Measurements from ENCODE around the gene PDGFC. TPM values are rescaled to one million over a fixed set of nuclear protein-coding genes. Genes with fewer than 3 reads are reported as not detected.

PDGFC gene
- polyA plus RNA-seq, 1 donor (not counting 4 experiments of a cell fraction or from before 2014, with no cell fraction given) = 29.7 TPM

- H3K9ac ChIP-seq (ENCODE audit: control insufficient read depth, extremely low read depth, insufficient read depth, low read length) = peak overlapping the region; percentile 70
- H3K4me3 ChIP-seq (ENCODE audit: control insufficient read depth in 2 of 3, extremely low read depth in 1 of 3, insufficient read depth in 2 of 3, low read depth in 1 of 3, low read length in 3 of 3) = peak overlapping the region in 1 of 3 experiments; percentile 36
- H3K4me2 ChIP-seq (ENCODE audit: control insufficient read depth, extremely low read depth, insufficient read depth, low read depth, low read length) = peak overlapping the region; percentile 65
- H3K79me2 ChIP-seq (ENCODE audit: control insufficient read depth, insufficient read depth, low read length) = peaks cover 68% of the 10 kb centered on the region
- no peaks in the 10 kb centered on the region for H3K27me3 ChIP-seq (ENCODE audit: control insufficient read depth, extremely low read depth, insufficient read depth, low read length)
- no peaks in the 10 kb centered on the region for H3K9me3 ChIP-seq (ENCODE audit: control insufficient read depth, low read depth, low read length)
- TF ChIP-seq, protein P1, sequence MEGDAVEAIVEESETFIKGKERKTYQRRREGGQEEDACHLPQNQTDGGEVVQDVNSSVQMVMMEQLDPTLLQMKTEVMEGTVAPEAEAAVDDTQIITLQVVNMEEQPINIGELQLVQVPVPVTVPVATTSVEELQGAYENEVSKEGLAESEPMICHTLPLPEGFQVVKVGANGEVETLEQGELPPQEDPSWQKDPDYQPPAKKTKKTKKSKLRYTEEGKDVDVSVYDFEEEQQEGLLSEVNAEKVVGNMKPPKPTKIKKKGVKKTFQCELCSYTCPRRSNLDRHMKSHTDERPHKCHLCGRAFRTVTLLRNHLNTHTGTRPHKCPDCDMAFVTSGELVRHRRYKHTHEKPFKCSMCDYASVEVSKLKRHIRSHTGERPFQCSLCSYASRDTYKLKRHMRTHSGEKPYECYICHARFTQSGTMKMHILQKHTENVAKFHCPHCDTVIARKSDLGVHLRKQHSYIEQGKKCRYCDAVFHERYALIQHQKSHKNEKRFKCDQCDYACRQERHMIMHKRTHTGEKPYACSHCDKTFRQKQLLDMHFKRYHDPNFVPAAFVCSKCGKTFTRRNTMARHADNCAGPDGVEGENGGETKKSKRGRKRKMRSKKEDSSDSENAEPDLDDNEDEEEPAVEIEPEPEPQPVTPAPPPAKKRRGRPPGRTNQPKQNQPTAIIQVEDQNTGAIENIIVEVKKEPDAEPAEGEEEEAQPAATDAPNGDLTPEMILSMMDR (optimal IDR thresholded peaks at IDR 0.05 in 1 of 3, IDR thresholded peaks at IDR 0.05 in 1 of 3, conservative IDR thresholded peaks at IDR 0.05 in 1 of 3; ENCODE audit: extremely low read depth in 1 of 3, insufficient read depth in 2 of 3, low read length in 3 of 3) = no peak
- TF ChIP-seq EZH2 (IDR thresholded peaks at IDR 0.05; ENCODE audit: low read length) = no peak
- peak; percentile 92 for FAIRE-seq
- peaks cover 74% of the 10 kb centered on the region for H3K4me1 ChIP-seq (ENCODE audit: control insufficient read depth, extremely low read depth, insufficient read depth, low read length)
- DNase-seq (ENCODE audit: low read depth, low spot score) = no peak
- H2AFZ ChIP-seq (ENCODE audit: control insufficient read depth, low read length) = no peak overlapping the region
- H3K36me3 ChIP-seq (ENCODE audit: control insufficient read depth in 2 of 2, extremely low read depth in 1 of 2, insufficient read depth in 2 of 2, low read length in 2 of 2) = no peaks in the 10 kb centered on the region
- H3K27ac ChIP-seq (ENCODE audit: control insufficient read depth, insufficient read depth, low read length) = peak overlapping the region; percentile 96
- dilution Hi-C loops (cut with MboI; ENCODE audit: extremely low pct_ligation_motif_present, low sequenced_read_pairs) = no loop called here
- H4K20me1 ChIP-seq (ENCODE audit: control insufficient read depth, extremely low read depth, insufficient read depth, low read length) = no peaks in the 10 kb centered on the region
- H3K9me1 ChIP-seq (ENCODE audit: control insufficient read depth, extremely low read depth, insufficient read depth, low read length) = no peaks in the 10 kb centered on the region
Measured at GRCh38 chr4:156941940-156942548, 29.6 kb downstream of the PDGFC start.

GRCh38 chr4:156939801-156940200 is 31.8 kb downstream of the PDGFC start:
- no peak for FAIRE-seq
- Histone ChIP-seq H3K79me2 (ENCODE audit: control insufficient read depth, insufficient read depth, low read length) (peaks cover 73% of the 10 kb centered on the region), H3K36me3 (ENCODE audit: control insufficient read depth in 2 of 2, extremely low read depth in 1 of 2, insufficient read depth in 2 of 2, low read length in 2 of 2) (no peaks in the 10 kb centered on the region), H3K9me3 (ENCODE audit: control insufficient read depth, low read depth, low read length) (no peaks in the 10 kb centered on the region), H3K4me2 (ENCODE audit: control insufficient read depth, extremely low read depth, insufficient read depth, low read depth, low read length) (peak overlapping the region; percentile 79), H3K27ac (ENCODE audit: control insufficient read depth, insufficient read depth, low read length) (peak overlapping the region; percentile 96), H3K4me3 (ENCODE audit: control insufficient read depth in 2 of 3, extremely low read depth in 1 of 3, insufficient read depth in 2 of 3, low read depth in 1 of 3, low read length in 3 of 3) (peak overlapping the region in 1 of 3 experiments; percentile 8), H3K9me1 (ENCODE audit: control insufficient read depth, extremely low read depth, insufficient read depth, low read length) (no peaks in the 10 kb centered on the region), H2AFZ (ENCODE audit: control insufficient read depth, low read length) (no peak overlapping the region), H3K27me3 (ENCODE audit: control insufficient read depth, extremely low read depth, insufficient read depth, low read length) (no peaks in the 10 kb centered on the region), H3K4me1 (ENCODE audit: control insufficient read depth, extremely low read depth, insufficient read depth, low read length) (peaks cover 58% of the 10 kb centered on the region), H4K20me1 (ENCODE audit: control insufficient read depth, extremely low read depth, insufficient read depth, low read length) (no peaks in the 10 kb centered on the region), H3K9ac (ENCODE audit: control insufficient read depth, extremely low read depth, insufficient read depth, low read length) (peak overlapping the region; percentile 57)
- TF ChIP-seq EZH2 (IDR thresholded peaks at IDR 0.05; ENCODE audit: low read length) = no peak
- TF ChIP-seq, protein P1 (optimal IDR thresholded peaks at IDR 0.05 in 1 of 3, IDR thresholded peaks at IDR 0.05 in 1 of 3, conservative IDR thresholded peaks at IDR 0.05 in 1 of 3; ENCODE audit: extremely low read depth in 1 of 3, insufficient read depth in 2 of 3, low read length in 3 of 3) = no peak
- DNase-seq (ENCODE audit: low read depth, low spot score) = no peak
- dilution Hi-C loops (cut with MboI; ENCODE audit: extremely low pct_ligation_motif_present, low sequenced_read_pairs) = no loop called here

Data from keratinocyte (primary cell).